Measurements from ENCODE around the gene RSPH6A.
"Not testable (repeated sequence)": the region's sequence is repeated elsewhere in the genome, so short reads cannot be mapped to it uniquely, and the experiment has no call there.

RSPH6A gene

DNA sequence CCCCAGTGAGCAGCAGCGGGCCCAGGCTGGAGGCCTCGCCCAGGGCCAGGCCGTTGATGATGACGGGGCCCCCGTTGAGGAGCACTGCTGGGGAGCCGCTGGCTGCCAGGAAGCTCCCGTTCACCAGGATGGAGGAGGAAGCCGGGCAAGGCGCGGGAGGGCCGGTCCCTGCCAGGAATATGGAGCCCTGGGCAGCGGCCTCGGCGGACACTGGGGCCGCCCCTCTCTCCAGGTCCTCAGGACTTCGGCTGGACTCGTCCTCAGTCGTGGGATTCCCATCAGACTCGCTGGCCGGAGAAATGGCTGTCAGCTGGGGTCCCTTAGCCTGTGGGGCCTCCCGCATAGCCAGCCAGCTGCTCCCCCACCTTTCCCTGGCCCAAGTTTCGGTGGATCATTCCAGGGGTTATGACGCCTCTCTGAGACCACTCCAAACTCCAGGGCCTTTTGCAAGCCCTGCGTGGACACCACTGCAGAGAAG lies 48.2 kb downstream of the RSPH6A start:
- no peak for DNase-seq (ENCODE audit: low read depth in 1 of 2, low spot score in 1 of 2)

- DNase-seq (ENCODE audit: low read depth in 1 of 2, low spot score in 1 of 2): no peak
Observed at GRCh38 chr19:45766296-45766868, 48.7 kb downstream of the RSPH6A start.

DNA sequence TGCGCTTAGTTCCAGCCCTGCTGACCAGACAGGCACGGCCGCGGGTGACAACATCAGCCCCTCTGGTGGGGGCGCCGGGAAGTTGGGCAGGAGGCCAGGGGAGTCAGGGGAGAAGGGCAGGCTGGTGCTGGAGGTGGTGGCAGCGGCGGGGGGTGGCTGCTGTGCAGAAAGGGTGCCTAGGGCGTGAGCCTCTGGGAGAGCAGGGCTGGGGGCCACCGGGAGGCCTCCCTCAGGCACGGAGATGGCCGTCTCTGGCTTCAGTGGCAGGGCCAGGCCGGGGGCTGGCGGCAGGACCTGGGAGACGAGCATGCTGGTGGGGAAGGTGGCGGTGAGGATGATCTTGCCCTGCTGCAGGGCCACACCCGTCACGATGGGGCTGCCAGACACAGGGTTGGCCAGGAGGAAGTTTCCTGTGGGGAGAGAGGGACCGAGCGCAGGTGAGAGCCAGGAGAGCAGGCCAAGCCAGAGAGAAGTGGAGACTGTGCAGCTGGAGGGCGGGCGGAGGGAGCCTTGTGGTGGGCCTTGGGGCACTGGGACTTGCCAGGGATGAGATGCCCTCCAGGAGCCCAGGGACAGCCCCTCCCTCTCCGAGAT lies 49.3 kb downstream of the RSPH6A start:
- DNase-seq (ENCODE audit: low read depth in 1 of 2, low spot score in 1 of 2): no peak

DNA sequence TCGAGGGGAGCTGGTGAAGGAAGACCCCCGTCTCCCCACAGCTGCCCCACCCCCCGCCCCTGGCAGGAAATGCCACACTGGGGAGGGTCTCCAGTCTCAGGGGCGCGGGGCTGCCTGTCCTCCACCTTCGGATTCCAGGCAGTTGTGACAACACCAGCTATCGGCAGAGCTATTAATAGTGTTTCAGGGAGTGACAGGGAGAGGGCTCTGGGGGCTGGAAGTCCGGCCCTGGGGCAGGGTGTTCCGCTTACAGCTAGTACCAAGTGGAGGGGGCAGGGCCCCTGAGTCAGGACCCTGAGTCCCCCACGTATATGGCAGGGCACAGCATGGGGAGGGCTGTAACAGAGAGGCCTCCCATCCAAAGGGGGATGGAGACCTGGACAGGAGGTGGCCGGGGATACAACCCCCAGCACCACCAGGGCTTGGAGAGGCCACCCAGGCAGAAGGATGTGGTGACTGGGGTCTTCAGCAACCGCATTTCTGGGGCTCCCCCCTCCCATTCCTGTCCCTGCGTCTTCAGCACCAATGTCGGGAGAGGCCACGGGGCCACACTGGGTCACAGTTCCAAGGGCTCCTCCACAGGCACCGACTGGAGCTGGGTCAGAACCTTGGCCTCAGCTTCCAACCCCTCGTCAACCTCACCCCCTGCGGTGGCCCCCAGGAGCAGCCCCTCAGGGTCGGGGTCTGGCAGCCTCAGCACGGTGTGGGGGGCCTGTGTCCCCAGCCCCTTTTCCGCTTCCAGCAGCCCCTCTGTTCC lies 50.0 kb downstream of the RSPH6A start:
- no peak for DNase-seq (ENCODE audit: low read depth in 1 of 2, low spot score in 1 of 2)

- DNase-seq (ENCODE audit: low read depth in 1 of 2, low spot score in 1 of 2): no peak
Observed at GRCh38 chr19:45764475-45764874, 50.6 kb downstream of the RSPH6A start.

GRCh38 chr19:45763691-45764294 lies 51.3 kb downstream of the RSPH6A start:
- no peak for DNase-seq (ENCODE audit: low read depth in 1 of 2, low spot score in 1 of 2)

GRCh38 chr19:45762870-45763631 lies 52.1 kb downstream of the RSPH6A start:
- DNase-seq (ENCODE audit: low read depth in 1 of 2, low spot score in 1 of 2): no peak

DNA sequence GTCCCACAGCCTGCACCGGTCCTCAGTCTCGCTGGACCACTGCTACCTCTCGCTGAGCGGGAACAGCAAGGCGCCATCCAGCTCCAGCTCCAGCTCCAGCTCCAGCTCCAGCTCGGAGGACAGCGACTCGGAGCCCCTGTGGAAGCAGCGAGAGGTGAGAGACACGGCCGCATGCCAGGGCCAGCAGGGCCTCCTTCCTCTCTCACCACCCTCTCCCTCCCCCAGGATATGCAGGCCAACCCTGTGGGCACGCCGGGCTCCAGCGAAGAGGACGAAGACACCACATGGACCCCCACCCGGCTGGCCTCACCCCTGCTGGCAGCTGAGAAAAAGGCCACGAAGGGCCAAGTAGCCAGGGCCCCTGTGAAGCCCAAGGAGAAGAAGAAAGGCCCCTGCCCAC lies 53.4 kb downstream of the RSPH6A start:
- DNase-seq (ENCODE audit: low read depth in 1 of 2, low spot score in 1 of 2): no peak

DNA sequence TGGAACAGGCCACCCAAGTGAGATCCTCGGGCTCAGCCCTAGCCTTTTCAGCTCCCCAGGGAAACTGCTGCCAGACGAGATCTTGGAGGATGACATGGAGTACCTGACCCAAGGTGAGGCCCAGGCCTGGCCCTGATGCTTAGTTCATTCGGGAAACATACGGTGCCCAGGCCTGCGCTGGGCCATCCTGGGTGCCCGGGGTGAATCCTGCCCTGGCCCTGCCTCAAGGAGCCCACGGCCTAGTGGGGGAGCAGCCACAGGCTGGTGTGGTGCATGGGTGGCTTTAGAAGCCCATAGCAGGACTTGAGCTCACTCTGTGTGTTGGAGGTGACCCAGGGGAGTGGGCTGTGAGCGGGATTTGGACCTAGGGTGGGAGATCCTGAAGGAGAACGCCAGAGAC lies 56.2 kb downstream of the RSPH6A start:
- DNase-seq (ENCODE audit: low read depth in 1 of 2, low spot score in 1 of 2): no peak

DNA sequence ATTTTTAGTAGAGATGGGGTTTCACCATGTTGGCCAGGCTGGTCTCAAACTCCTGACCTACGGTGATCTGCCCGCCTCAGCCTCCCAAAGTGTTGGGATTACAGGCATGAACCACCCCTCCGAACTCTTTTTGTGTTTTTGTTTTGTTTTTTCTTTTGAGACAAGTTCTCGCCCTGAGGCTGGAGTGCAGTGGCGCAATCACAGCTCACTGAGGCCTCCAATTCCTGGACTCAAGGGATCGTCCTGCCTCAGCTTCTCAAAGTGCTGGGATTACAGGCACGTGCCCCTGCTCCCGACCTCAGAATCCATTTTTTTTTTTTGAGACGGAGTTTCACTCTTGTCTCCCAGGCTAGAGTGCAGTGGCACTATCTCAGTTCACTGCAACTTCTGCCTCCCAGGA lies 57.4 kb downstream of the RSPH6A start:
- no peak for DNase-seq (ENCODE audit: low read depth in 1 of 2, low spot score in 1 of 2)

DNA sequence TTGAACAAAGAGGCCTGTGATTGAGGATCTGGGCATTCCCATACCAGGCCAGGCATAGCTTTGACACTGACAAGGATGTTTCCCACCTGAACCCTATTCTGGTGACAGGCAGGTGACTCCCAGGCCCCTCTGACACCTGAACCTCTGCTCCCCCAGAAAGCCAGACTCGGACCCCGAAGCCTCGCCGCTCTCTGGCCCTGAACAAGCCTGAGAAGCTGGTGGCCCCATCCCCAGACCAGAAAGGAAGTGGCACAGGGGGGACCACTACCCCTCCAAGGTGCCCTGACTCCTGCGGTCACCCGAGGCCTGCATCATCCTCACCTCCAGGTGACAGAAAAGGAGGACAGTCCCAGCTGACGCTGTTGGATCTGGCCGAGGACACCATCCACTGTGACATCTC lies 60.8 kb downstream of the RSPH6A start:
- DNase-seq (ENCODE audit: low read depth in 1 of 2, low spot score in 1 of 2): no peak

- DNase-seq (ENCODE audit: low read depth in 1 of 2, low spot score in 1 of 2): no peak
Observed at GRCh38 chr19:45753548-45753947, 61.6 kb downstream of the RSPH6A start.

- DNase-seq (ENCODE audit: low read depth in 1 of 2, low spot score in 1 of 2): no peak
Observed at GRCh38 chr19:45752639-45753038, 62.5 kb downstream of the RSPH6A start.

DNA sequence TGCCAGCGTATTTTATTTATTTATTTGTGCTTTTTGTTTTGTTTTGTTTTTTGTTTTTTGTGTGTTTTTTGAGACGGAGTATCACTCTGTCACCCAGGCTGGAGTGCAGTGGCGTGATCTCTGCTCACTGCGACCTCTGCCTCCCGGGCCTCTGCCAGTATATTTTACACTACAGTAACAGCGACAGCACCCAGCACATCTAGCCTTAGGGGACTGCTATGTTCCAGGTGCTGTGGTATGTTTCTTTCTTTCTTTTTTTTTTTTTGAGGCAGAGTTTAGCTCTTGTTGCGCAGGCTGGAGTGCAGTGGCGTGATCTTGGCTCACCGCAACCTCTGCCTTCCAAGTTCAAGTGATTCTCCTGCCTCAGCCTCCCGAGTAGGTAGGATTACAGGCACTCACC lies 63.6 kb downstream of the RSPH6A start:
- DNase-seq (ENCODE audit: low read depth in 1 of 2, low spot score in 1 of 2): not testable (repeated sequence)

GRCh38 chr19:45747513-45747912 lies 67.6 kb downstream of the RSPH6A start:
- no peak for DNase-seq (ENCODE audit: low read depth in 1 of 2, low spot score in 1 of 2)

- DNase-seq (ENCODE audit: low read depth in 1 of 2, low spot score in 1 of 2): no peak
Observed at GRCh38 chr19:45746866-45747265, 68.2 kb downstream of the RSPH6A start.
